ENCODE results near the gene LRIG3. TPM values are rescaled to one million over a fixed set of nuclear protein-coding genes. Genes with fewer than 3 reads are reported as not detected.

Gene LRIG3
- total RNA-seq, 1 donor from 2014 or later: 6.9 TPM

DNA sequence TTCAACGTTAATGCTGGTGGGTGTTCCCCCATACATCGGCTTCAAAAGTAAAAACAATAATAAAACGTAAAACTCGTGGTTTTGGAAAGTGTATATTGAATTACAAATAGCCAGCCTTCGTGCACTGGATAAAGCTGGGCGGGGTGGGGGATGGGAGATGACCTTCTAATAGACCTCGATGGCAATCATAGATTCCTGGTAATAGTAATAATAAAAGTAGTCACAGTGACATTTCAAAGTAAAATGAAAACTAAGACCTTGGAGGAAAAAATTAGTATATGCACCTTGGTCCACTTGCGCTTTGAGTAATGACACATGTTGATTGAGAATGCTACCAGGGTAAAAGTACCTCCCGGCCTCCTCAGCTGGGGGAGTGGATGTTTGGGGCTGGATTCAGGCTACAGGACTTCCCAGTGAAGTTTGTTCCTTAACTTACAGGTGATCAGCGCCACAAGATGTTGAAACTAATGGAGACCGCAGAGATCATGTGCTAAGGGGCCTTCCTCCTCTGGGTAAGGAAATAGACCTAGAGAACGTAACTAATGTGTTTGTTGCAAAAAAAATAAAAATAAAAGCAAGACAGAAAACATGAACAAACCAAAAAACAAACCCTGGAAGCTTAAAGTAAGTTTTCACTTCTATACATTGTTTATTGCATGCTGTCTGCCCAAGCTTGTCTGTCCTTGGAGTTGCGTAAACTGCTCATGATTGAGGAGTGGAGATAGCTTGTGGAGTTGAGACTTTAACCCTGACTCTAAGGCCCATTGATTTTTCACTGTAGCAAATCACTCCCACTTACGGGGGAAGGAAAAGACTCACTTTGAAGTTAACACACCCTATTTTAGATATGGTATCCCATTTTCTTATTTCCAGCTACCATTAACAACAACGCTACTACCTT is 907 bp upstream of the LRIG3 start:
- Mint-ChIP-seq H3K9me3 (ENCODE audit: unreplicated experiment) (peaks cover 3% of the 10 kb centered on the region), H3K27me3 (ENCODE audit: unreplicated experiment) (no peaks in the 10 kb centered on the region), H3K4me3 (ENCODE audit: unreplicated experiment) (peak overlapping the region; percentile 93), H3K4me1 (ENCODE audit: low read depth, unreplicated experiment) (peaks cover 19% of the 10 kb centered on the region), H3K27ac (ENCODE audit: unreplicated experiment) (no peak overlapping the region), H3K36me3 (ENCODE audit: unreplicated experiment) (no peaks in the 10 kb centered on the region)
- TF ChIP-seq, protein P1, sequence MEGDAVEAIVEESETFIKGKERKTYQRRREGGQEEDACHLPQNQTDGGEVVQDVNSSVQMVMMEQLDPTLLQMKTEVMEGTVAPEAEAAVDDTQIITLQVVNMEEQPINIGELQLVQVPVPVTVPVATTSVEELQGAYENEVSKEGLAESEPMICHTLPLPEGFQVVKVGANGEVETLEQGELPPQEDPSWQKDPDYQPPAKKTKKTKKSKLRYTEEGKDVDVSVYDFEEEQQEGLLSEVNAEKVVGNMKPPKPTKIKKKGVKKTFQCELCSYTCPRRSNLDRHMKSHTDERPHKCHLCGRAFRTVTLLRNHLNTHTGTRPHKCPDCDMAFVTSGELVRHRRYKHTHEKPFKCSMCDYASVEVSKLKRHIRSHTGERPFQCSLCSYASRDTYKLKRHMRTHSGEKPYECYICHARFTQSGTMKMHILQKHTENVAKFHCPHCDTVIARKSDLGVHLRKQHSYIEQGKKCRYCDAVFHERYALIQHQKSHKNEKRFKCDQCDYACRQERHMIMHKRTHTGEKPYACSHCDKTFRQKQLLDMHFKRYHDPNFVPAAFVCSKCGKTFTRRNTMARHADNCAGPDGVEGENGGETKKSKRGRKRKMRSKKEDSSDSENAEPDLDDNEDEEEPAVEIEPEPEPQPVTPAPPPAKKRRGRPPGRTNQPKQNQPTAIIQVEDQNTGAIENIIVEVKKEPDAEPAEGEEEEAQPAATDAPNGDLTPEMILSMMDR (IDR thresholded peaks at IDR 0.05; ENCODE audit: partially characterized antibody, unreplicated experiment): no peak
- DNase-seq: no peak

DNA sequence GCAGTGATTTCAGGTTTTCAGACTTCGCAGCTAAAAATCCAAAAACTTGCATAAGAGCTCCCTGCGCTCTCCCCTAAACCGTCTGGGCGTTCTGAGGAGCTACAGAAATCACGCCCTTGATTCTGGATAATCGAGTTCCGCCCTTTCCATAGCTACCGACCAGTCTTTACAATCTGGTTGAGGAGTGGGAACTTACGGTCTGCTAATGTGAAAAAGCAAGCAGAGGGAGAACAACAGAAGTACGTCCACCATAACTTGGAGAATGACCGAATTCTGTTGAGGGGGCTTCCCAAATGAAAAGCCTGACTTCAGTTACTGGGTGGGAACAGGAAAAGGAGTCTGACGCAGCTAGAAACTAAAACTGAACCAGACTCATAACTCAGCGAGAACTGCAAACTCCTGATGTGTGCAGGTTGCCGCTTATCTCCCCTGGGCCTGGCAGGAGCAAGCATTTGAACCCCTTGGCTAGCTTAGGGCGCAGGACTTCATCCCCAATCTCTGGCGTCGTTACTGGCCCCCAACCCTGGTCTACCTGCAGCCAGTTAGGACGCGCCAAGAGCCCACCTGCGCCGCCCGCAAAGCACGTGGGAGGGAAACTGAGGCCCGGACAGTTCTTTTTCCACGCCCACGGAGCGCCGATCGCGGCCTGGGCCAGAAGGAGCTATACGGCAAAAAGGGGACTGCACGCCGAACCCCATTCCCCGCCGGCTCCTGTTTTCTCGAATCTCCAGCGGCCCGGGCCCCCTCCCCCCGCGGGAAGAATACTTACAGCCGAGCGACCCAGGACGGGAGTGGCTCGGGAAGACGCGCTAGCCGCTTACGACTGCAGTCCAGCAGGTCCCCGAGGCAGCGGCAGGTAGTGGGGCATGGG is 838 bp downstream of the LRIG3 start:
- DNase-seq: no peak
- Mint-ChIP-seq H3K4me3 (ENCODE audit: unreplicated experiment) (peak overlapping the region; percentile 83), H3K27me3 (ENCODE audit: unreplicated experiment) (no peaks in the 10 kb centered on the region), H3K27ac (ENCODE audit: unreplicated experiment) (no peak overlapping the region), H3K36me3 (ENCODE audit: unreplicated experiment) (no peaks in the 10 kb centered on the region), H3K9me3 (ENCODE audit: unreplicated experiment) (peaks cover 3% of the 10 kb centered on the region), H3K4me1 (ENCODE audit: low read depth, unreplicated experiment) (peaks cover 32% of the 10 kb centered on the region)
- TF ChIP-seq, protein P1 (IDR thresholded peaks at IDR 0.05; ENCODE audit: partially characterized antibody, unreplicated experiment): no peak

DNA sequence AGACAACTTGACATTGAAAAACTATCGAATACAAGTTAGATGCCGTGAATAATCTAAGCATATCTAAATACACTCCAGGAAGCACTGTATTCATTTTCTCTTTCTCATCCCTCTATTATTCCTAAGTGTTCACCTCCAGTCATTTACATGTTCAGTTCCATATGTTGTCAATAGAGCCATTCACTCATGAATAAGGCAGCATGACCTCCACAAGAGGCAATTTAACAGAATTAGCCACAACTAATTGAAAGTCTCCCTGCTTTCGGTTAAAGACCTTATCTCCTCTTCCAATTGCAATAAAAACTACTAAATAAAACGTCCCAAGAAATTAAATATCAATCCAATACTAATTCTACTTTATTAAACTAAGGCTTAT is 1.8 kb downstream of the LRIG3 start:
- Mint-ChIP-seq H3K27ac (ENCODE audit: unreplicated experiment) (peak overlapping the region; percentile 65), H3K4me3 (ENCODE audit: unreplicated experiment) (peak overlapping the region; percentile 83)
- TF ChIP-seq, protein P1 (IDR thresholded peaks at IDR 0.05; ENCODE audit: partially characterized antibody, unreplicated experiment): no peak

DNA sequence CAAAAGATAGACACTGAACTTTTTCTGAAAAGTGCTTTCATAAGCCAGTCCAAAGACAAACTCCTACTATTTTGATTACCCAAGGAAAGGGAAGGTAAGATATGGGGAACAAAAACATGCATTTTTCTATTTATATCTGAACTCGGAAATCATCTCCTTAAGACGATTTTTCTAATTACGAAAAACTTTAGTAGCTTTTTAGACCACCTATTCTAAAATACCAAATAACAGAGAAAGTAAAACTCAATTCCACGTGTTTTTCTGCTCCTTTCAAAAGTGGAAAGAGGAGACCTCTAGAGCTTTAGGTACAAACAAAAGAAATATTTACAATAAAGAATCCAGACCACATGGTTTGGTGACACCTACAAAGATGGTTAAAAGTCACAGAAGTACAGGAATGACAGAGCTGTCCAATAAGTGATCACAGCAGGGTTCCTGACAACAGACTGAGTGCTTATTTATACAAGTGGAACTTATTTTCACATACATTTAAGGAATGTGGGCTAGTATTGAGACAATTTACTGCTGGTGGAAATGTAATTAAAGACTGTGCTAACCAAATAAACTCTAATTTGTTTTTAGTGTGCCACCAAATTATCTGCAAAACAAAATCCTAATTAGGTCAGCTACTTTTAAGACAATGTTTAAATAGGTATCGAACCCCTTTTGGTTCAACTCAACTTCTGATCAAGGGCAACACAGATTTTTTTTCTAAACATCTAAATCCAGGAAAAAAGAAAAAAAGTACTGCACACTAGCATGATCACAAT is 2.4 kb downstream of the LRIG3 start:
- H3K4me1 Mint-ChIP-seq (ENCODE audit: low read depth, unreplicated experiment): peaks cover 42% of the 10 kb centered on the region
- TF ChIP-seq, protein P1 (IDR thresholded peaks at IDR 0.05; ENCODE audit: partially characterized antibody, unreplicated experiment): no peak
- H3K9me3 Mint-ChIP-seq (ENCODE audit: unreplicated experiment): peaks cover 3% of the 10 kb centered on the region
- no peaks in the 10 kb centered on the region for H3K27me3 Mint-ChIP-seq (ENCODE audit: unreplicated experiment)
- H3K36me3 Mint-ChIP-seq (ENCODE audit: unreplicated experiment): no peaks in the 10 kb centered on the region
- peak overlapping the region; percentile 83 for H3K4me3 Mint-ChIP-seq (ENCODE audit: unreplicated experiment)
- no peak for DNase-seq
- peak overlapping the region; percentile 34 for H3K27ac Mint-ChIP-seq (ENCODE audit: unreplicated experiment)

More for the DNA sequence above, 1.8 kb downstream of the LRIG3 start:
- H3K9me3 Mint-ChIP-seq (ENCODE audit: unreplicated experiment): peaks cover 3% of the 10 kb centered on the region
- no peaks in the 10 kb centered on the region for H3K36me3 Mint-ChIP-seq (ENCODE audit: unreplicated experiment)
- DNase-seq: no peak
- H3K27me3 Mint-ChIP-seq (ENCODE audit: unreplicated experiment): no peaks in the 10 kb centered on the region
- peaks cover 39% of the 10 kb centered on the region for H3K4me1 Mint-ChIP-seq (ENCODE audit: low read depth, unreplicated experiment)
